Kidney epithelial cell (primary cell): ENCODE measurements around the gene TUBG1. TPM values are rescaled to one million over a fixed set of nuclear protein-coding genes. Genes with fewer than 3 reads are reported as not detected.
A peak's percentile ranks its signal among the peaks of the same experiment; 100 is the strongest.

Experiments used
- DNase-seq: peaks from one replicate; pipeline ENCODE4 v3.0.0-alpha.2; 2010; ENCODE audit warnings: low read depth
- H3K27me3 ChIP-seq: 2 replicates; pipeline ENCODE4 v1.6.0; 2011; ENCODE audit warnings: low read length; ENCODE audit not compliant: control insufficient read depth, insufficient read depth
- H3K36me3 ChIP-seq: 2 replicates; pipeline ENCODE4 v1.5.1; 2011; ENCODE audit warnings: low read length; ENCODE audit not compliant: control insufficient read depth, insufficient read depth
- H3K4me3 ChIP-seq: 2 replicates; pipeline ENCODE4 v1.5.1; 2011; ENCODE audit warnings: low read depth, mild to moderate bottlenecking, control low read depth, low read length
- CTCF ChIP-seq: IDR thresholded peaks from 2 replicates; pipeline ENCODE4 v1.5.1; 2011; ENCODE audit warnings: mild to moderate bottlenecking, moderate library complexity, low read length, control low read depth, inconsistent platforms; ENCODE audit not compliant: insufficient read depth, poor library complexity, severe bottlenecking
- total RNA-seq: library from RNA; depleted of rRNA; stranded (reverse); fragments of >200 nt; gene quantifications from 2 replicates; pipeline ENCODE4 v1.2.3, GENCODE V29; 2015

The TUBG1 gene
- total RNA-seq, 1 donor from 2014 or later, result 37.6 TPM

GRCh38 chr17:42566883-42567573, 42.5 kb upstream of the TUBG1 start, which contains the start of gene MLX:
MLX (plus strand) TSS chr17:42567100; CDS start chr17:42567125, 25 bp downstream.
- no peak for TF ChIP-seq CTCF
- peaks cover 4% of the 10 kb centered on the region for H3K36me3 ChIP-seq
- no peaks in the 10 kb centered on the region for H3K27me3 ChIP-seq
- peak within 1 kb of the TSS; percentile 78 for H3K4me3 ChIP-seq
- no peak for DNase-seq

- no peak overlapping the region for H3K4me3 ChIP-seq
- H3K36me3 ChIP-seq, result peaks cover 4% of the 10 kb centered on the region
- DNase-seq, result no peak
- no peaks in the 10 kb centered on the region for H3K27me3 ChIP-seq
- TF ChIP-seq CTCF, result no peak
These were observed 41.0 kb upstream of the TUBG1 start for GRCh38 chr17:42568341-42569111.

- H3K27me3 ChIP-seq, result no peaks in the 10 kb centered on the region
- no peak overlapping the region for H3K4me3 ChIP-seq
- TF ChIP-seq CTCF, result no peak
- DNase-seq, result no peak
- peaks cover 1% of the 10 kb centered on the region for H3K36me3 ChIP-seq
These were observed 37.9 kb upstream of the TUBG1 start for GRCh38 chr17:42571435-42572225.

GRCh38 chr17:42573095-42573494, 36.4 kb upstream of the TUBG1 start:
- DNase-seq, result no peak
- H3K36me3 ChIP-seq, result peaks cover 1% of the 10 kb centered on the region
- no peak for TF ChIP-seq CTCF
- H3K4me3 ChIP-seq, result no peak overlapping the region
- no peaks in the 10 kb centered on the region for H3K27me3 ChIP-seq

- Histone ChIP-seq H3K27me3 (no peaks in the 10 kb centered on the region), H3K36me3 (peaks cover 1% of the 10 kb centered on the region), H3K4me3 (no peak overlapping the region)
- no peak for TF ChIP-seq CTCF
- no peak for DNase-seq
These were observed 35.0 kb upstream of the TUBG1 start for GRCh38 chr17:42574463-42574862.
